Fibroblast of pulmonary artery (primary cell): ENCODE measurements around the gene FOXF2.

ENCODE experiments used
- DNase-seq: peaks from one replicate; pipeline ENCODE4 v3.0.0-alpha.2; 2010; ENCODE audit warnings: low read depth
- H3K4me3 ChIP-seq: replicated peaks from 2 replicates; pipeline ENCODE4 v1.5.1; 2011; ENCODE audit warnings: low read depth, mild to moderate bottlenecking, control low read depth, low read length, moderate library complexity
- TF ChIP-seq, protein P1 (sequence below): IDR thresholded peaks from 2 replicates; pipeline ENCODE4 v1.5.1; 2011; ENCODE audit warnings: mild to moderate bottlenecking, control low read depth, low read length, inconsistent platforms; ENCODE audit errors: missing control alignments

FOXF2 gene

GRCh38 chr6:1382883-1383728 lies 6.3 kb upstream of the FOXF2 start:
- TF ChIP-seq, protein P1, sequence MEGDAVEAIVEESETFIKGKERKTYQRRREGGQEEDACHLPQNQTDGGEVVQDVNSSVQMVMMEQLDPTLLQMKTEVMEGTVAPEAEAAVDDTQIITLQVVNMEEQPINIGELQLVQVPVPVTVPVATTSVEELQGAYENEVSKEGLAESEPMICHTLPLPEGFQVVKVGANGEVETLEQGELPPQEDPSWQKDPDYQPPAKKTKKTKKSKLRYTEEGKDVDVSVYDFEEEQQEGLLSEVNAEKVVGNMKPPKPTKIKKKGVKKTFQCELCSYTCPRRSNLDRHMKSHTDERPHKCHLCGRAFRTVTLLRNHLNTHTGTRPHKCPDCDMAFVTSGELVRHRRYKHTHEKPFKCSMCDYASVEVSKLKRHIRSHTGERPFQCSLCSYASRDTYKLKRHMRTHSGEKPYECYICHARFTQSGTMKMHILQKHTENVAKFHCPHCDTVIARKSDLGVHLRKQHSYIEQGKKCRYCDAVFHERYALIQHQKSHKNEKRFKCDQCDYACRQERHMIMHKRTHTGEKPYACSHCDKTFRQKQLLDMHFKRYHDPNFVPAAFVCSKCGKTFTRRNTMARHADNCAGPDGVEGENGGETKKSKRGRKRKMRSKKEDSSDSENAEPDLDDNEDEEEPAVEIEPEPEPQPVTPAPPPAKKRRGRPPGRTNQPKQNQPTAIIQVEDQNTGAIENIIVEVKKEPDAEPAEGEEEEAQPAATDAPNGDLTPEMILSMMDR, result no peak
- H3K4me3 ChIP-seq, result no peak overlapping the region
- no peak for DNase-seq

DNA sequence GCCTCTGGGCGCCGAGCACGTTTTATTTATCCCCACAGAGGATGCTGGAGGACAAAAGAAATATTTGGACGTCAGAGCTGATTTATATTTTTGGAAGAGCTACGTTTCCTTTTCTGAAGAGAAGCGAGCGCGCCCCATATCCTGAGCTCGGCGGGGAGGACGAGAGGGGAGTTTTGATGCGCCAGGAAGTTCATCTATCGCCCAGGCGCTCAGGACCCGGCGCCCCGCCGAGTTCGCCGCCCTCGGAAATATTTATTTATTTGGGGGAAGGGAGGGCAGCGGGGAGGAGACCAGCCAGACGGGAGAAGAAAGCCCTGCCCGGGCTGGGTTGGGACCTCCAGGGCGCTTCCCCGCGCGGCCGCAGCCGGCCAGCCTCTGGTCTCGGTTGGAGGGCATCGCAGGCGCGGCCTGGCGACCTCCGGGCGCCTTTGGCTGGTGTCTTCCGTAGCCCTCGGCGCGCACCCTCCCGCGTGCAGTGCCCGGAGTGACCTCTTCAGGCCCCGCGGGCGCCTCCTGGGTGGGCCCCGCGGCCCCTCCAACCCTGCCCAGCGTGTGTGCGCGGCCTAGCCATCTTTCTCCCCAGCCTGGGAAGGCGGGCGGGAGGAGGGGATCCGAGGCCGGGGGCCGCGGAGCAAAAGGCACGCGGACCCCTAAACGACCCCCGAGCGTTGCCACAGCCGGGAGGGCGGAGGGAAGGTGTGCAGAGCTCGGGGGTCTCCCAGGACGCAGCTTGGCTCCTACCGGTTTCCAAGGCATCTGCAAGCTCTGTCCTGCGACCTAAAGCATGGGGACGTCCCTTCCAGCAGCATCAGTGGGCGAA lies 5.4 kb upstream of the FOXF2 start:
- TF ChIP-seq, protein P1, result no peak
- H3K4me3 ChIP-seq, result no peak overlapping the region
- DNase-seq, result no peak

DNA sequence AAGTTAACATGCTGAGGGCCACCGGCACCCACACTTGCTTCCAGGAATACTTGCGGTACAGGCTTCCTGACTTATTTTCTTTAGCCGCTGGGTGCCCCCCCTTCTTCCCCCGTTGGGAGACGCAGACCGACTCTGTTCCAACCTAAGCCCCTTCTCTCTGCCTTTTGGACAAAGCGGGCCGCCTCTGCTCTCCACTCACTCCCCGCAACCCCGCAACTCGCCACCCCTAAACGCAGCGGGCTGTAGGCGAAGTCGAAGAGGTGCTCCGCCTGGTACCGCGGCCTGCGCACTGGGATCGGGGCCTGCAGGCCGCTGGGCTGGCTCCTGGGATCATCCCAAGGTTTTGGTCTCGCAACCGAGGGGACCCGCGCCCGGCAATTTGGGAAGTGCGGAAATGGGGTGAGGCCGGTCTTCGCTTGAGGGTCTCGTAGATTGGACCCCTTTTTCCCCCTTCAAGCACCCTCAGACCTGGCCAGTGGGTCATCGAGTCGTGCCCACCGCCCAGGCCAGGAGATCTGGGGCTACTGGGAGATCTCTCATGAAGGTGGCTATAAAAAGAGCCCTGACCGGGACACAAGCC lies 4.7 kb upstream of the FOXF2 start:
- TF ChIP-seq, protein P1, result no peak
- no peak for DNase-seq
- no peak overlapping the region for H3K4me3 ChIP-seq

GRCh38 chr6:1385129-1386037 lies 4.0 kb upstream of the FOXF2 start:
- no peak for DNase-seq
- TF ChIP-seq, protein P1, result no peak
- H3K4me3 ChIP-seq, result no peak overlapping the region

- TF ChIP-seq, protein P1, result no peak
- no peak overlapping the region for H3K4me3 ChIP-seq
- no peak for DNase-seq
These were observed 3.2 kb upstream of the FOXF2 start for GRCh38 chr6:1386038-1386709.

DNA sequence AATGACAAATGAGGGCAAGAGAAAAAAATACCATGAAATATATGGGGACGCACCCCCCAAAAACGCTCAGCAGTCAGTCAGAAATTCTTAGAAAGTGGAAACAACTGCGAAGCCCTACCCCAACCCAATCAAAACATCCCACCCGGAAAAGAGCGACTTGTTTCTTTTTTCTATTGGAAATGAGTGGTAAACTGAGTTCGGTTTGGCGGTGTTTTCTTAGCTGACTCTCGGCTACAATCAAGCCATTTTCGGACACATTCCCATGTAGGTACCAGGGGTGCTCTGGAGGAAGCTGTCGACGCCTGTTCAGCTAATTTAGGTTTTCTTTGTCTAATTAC lies 1.9 kb upstream of the FOXF2 start:
- H3K4me3 ChIP-seq, result no peak overlapping the region
- DNase-seq, result no peak
- TF ChIP-seq, protein P1, result no peak
